ENCODE results near the gene SNX11.

SNX11 gene

GRCh38 chr17:48132385-48132784 is 24.8 kb downstream of the SNX11 start:
- DNase-seq (ENCODE audit: low read depth, low spot score): no peak

- no peak for DNase-seq (ENCODE audit: low read depth, low spot score)
Observed at GRCh38 chr17:48134912-48135480, 27.4 kb downstream of the SNX11 start.

GRCh38 chr17:48137656-48138055 is 30.1 kb downstream of the SNX11 start:
- DNase-seq (ENCODE audit: low read depth, low spot score): no peak

- DNase-seq (ENCODE audit: low read depth, low spot score): no peak
Observed at GRCh38 chr17:48139944-48140343, 32.4 kb downstream of the SNX11 start.

- no peak for DNase-seq (ENCODE audit: low read depth, low spot score)
Observed at GRCh38 chr17:48143629-48144028, 36.1 kb downstream of the SNX11 start.

GRCh38 chr17:48144231-48144630 is 36.7 kb downstream of the SNX11 start:
- no peak for DNase-seq (ENCODE audit: low read depth, low spot score)

- DNase-seq (ENCODE audit: low read depth, low spot score): no peak
Observed at GRCh38 chr17:48144976-48145798, 37.6 kb downstream of the SNX11 start.

GRCh38 chr17:48148029-48148770 is 40.6 kb downstream of the SNX11 start:
- no peak for DNase-seq (ENCODE audit: low read depth, low spot score)

GRCh38 chr17:48148854-48149786 is 41.6 kb downstream of the SNX11 start:
- DNase-seq (ENCODE audit: low read depth, low spot score): no peak

GRCh38 chr17:48149787-48150463 is 42.4 kb downstream of the SNX11 start:
- DNase-seq (ENCODE audit: low read depth, low spot score): no peak

GRCh38 chr17:48150597-48151001 is 43.0 kb downstream of the SNX11 start:
- no peak for DNase-seq (ENCODE audit: low read depth, low spot score)

GRCh38 chr17:48151220-48151619 is 43.7 kb downstream of the SNX11 start:
- no peak for DNase-seq (ENCODE audit: low read depth, low spot score)

- DNase-seq (ENCODE audit: low read depth, low spot score): no peak
Observed at GRCh38 chr17:48152289-48152688, 44.7 kb downstream of the SNX11 start.

- DNase-seq (ENCODE audit: low read depth, low spot score): no peak
Observed at GRCh38 chr17:48153691-48154358, 46.3 kb downstream of the SNX11 start.

GRCh38 chr17:48155889-48156611 is 48.5 kb downstream of the SNX11 start:
- no peak for DNase-seq (ENCODE audit: low read depth, low spot score)

GRCh38 chr17:48159232-48159631 is 51.7 kb downstream of the SNX11 start:
- no peak for DNase-seq (ENCODE audit: low read depth, low spot score)

GRCh38 chr17:48160177-48161081 is 52.9 kb downstream of the SNX11 start:
- peak; percentile 91 for DNase-seq (ENCODE audit: low read depth, low spot score)

- no peak for DNase-seq (ENCODE audit: low read depth, low spot score)
Observed at GRCh38 chr17:48161127-48161905, 53.8 kb downstream of the SNX11 start.

Data from iPS DF 19.7 (cell line).